ENCODE results near the gene AMZ2. TPM values are rescaled to one million over a fixed set of nuclear protein-coding genes. Genes with fewer than 3 reads are reported as not detected.
"Not testable (repeated sequence)": the region's sequence is repeated elsewhere in the genome, so short reads cannot be mapped to it uniquely, and the experiment has no call there.

The AMZ2 gene
- polyA plus RNA-seq, 3 donors from 2014 or later: 146 to 193 (median 169) TPM

GRCh38 chr17:68228817-68229570 lies 18.8 kb upstream of the AMZ2 start:
- H3K27me3 Mint-ChIP-seq (ENCODE audit: low read depth in 3 of 3): peaks cover 0 to 4% (median 2%) of the 10 kb centered on the region in 3 donors

GRCh38 chr17:68229619-68230018 lies 18.2 kb upstream of the AMZ2 start:
- DNase-seq: no peak
- Mint-ChIP-seq H3K27me3 (ENCODE audit: low read depth in 3 of 3) (peaks cover 0 to 6% (median 5%) of the 10 kb centered on the region in 3 donors), H3K9me3 (no peaks in the 10 kb centered on the region), H3K4me3 (no peak overlapping the region), H3K36me3 (peaks cover 4 to 26% (median 8%) of the 10 kb centered on the region in 3 donors), H3K4me1 (peaks cover 80 to 91% of the 10 kb centered on the region in 2 donors), H3K27ac (peak overlapping the region; percentile 82 to 100 (median 92))

More at GRCh38 chr17:68228817-68229570, 18.8 kb upstream of the AMZ2 start:
- Mint-ChIP-seq H3K4me1 (peaks cover 80 to 91% of the 10 kb centered on the region in 2 donors), H3K4me3 (no peak overlapping the region), H3K9me3 (no peaks in the 10 kb centered on the region), H3K27ac (peak overlapping the region; percentile 82 to 100 (median 92)), H3K36me3 (peaks cover 4 to 26% (median 8%) of the 10 kb centered on the region in 3 donors)
- no peak for DNase-seq

- Mint-ChIP-seq H3K4me1 (peaks cover 79 to 88% of the 10 kb centered on the region in 2 donors), H3K36me3 (peaks cover 4 to 22% (median 8%) of the 10 kb centered on the region in 3 donors), H3K27me3 (ENCODE audit: low read depth in 3 of 3) (peaks cover 8 to 12% (median 10%) of the 10 kb centered on the region in 3 donors), H3K27ac (peak overlapping the region in 4 of 6 donors; percentile 21 to 100 (median 68))
- H3K4me3 Mint-ChIP-seq, DNase-seq, H3K9me3 Mint-ChIP-seq: not testable (repeated sequence)
Observed at GRCh38 chr17:68231131-68231530, 16.7 kb upstream of the AMZ2 start.

GRCh38 chr17:68231541-68231940 lies 16.3 kb upstream of the AMZ2 start:
- H3K27me3 Mint-ChIP-seq (ENCODE audit: low read depth in 3 of 3): peaks cover 8 to 13% (median 10%) of the 10 kb centered on the region in 3 donors
- peaks cover 4 to 22% (median 8%) of the 10 kb centered on the region in 3 donors for H3K36me3 Mint-ChIP-seq
- H3K4me1 Mint-ChIP-seq: peaks cover 75 to 85% of the 10 kb centered on the region in 2 donors
- peak overlapping the region; percentile 39 to 100 (median 88) for H3K27ac Mint-ChIP-seq
- H3K4me3 Mint-ChIP-seq: no peak overlapping the region
- no peak for DNase-seq
- no peaks in the 10 kb centered on the region for H3K9me3 Mint-ChIP-seq

- H3K9me3 Mint-ChIP-seq, DNase-seq: not testable (repeated sequence)
- Mint-ChIP-seq H3K4me3 (peak overlapping the region in 4 of 5 donors; percentile 24 to 72 (median 56)), H3K27ac (peak overlapping the region; percentile 90 to 100 (median 96)), H3K4me1 (peaks cover 78 to 86% of the 10 kb centered on the region in 2 donors), H3K36me3 (peaks cover 4 to 18% (median 8%) of the 10 kb centered on the region in 3 donors), H3K27me3 (ENCODE audit: low read depth in 3 of 3) (peaks cover 18 to 25% (median 19%) of the 10 kb centered on the region in 3 donors)
Observed at GRCh38 chr17:68232741-68233140, 15.1 kb upstream of the AMZ2 start.

- H3K9me3 Mint-ChIP-seq, H3K36me3 Mint-ChIP-seq: not testable (repeated sequence)
- Mint-ChIP-seq H3K4me1 (peaks cover 78 to 86% of the 10 kb centered on the region in 2 donors), H3K27ac (peak overlapping the region; percentile 98 to 100 (median 99)), H3K27me3 (ENCODE audit: low read depth in 3 of 3) (peaks cover 17 to 27% (median 24%) of the 10 kb centered on the region in 3 donors), H3K4me3 (peak overlapping the region; percentile 79 to 86 (median 83))
- DNase-seq: peak; percentile 89 to 91 (median 90)
Observed at GRCh38 chr17:68234726-68235335, 13.0 kb upstream of the AMZ2 start.

GRCh38 chr17:68235336-68235791 lies 12.5 kb upstream of the AMZ2 start:
- Mint-ChIP-seq H3K4me3 (peak overlapping the region; percentile 79 to 86 (median 83)), H3K27ac (peak overlapping the region; percentile 98 to 100 (median 99)), H3K27me3 (ENCODE audit: low read depth in 3 of 3) (peaks cover 17 to 27% (median 24%) of the 10 kb centered on the region in 3 donors), H3K4me1 (peaks cover 79 to 86% of the 10 kb centered on the region in 2 donors)
- DNase-seq, H3K36me3 Mint-ChIP-seq, H3K9me3 Mint-ChIP-seq: not testable (repeated sequence)

- Mint-ChIP-seq H3K27me3 (ENCODE audit: low read depth in 3 of 3) (peaks cover 17 to 27% (median 24%) of the 10 kb centered on the region in 3 donors), H3K4me1 (peaks cover 81 to 89% of the 10 kb centered on the region in 2 donors), H3K27ac (peak overlapping the region; percentile 100), H3K4me3 (peak overlapping the region; percentile 83 to 91 (median 85))
- H3K9me3 Mint-ChIP-seq, H3K36me3 Mint-ChIP-seq: not testable (repeated sequence)
- peak; percentile 84 to 85 (median 84) for DNase-seq
Observed at GRCh38 chr17:68237369-68238163, 10.3 kb upstream of the AMZ2 start.

- H3K36me3 Mint-ChIP-seq: peaks cover 0 to 3% (median 0%) of the 10 kb centered on the region in 3 donors
- DNase-seq: peak in 1 of 3 donors; percentile 32
- peak overlapping the region; percentile 83 to 91 (median 85) for H3K4me3 Mint-ChIP-seq
- no peaks in the 10 kb centered on the region for H3K9me3 Mint-ChIP-seq
- H3K27me3 Mint-ChIP-seq (ENCODE audit: low read depth in 3 of 3): peaks cover 17 to 27% (median 24%) of the 10 kb centered on the region in 3 donors
- peak overlapping the region; percentile 100 for H3K27ac Mint-ChIP-seq
- peaks cover 73 to 82% of the 10 kb centered on the region in 2 donors for H3K4me1 Mint-ChIP-seq
Observed at GRCh38 chr17:68238164-68238870, 9.5 kb upstream of the AMZ2 start.

- Mint-ChIP-seq H3K4me3 (peak overlapping the region; percentile 83 to 91 (median 85)), H3K4me1 (peaks cover 71 to 81% of the 10 kb centered on the region in 2 donors), H3K36me3 (peaks cover 0 to 3% (median 0%) of the 10 kb centered on the region in 3 donors), H3K9me3 (no peaks in the 10 kb centered on the region), H3K27me3 (ENCODE audit: low read depth in 3 of 3) (peaks cover 19 to 27% (median 24%) of the 10 kb centered on the region in 3 donors), H3K27ac (peak overlapping the region; percentile 100)
- no peak for DNase-seq
Observed at GRCh38 chr17:68238871-68239253, 9.0 kb upstream of the AMZ2 start.

- H3K36me3 Mint-ChIP-seq: peaks cover 0 to 3% (median under 1%) of the 10 kb centered on the region in 3 donors
- peaks cover 16 to 23% (median 23%) of the 10 kb centered on the region in 3 donors for H3K27me3 Mint-ChIP-seq (ENCODE audit: low read depth in 3 of 3)
- peak overlapping the region; percentile 100 for H3K27ac Mint-ChIP-seq
- peak overlapping the region; percentile 21 to 91 (median 83) for H3K4me3 Mint-ChIP-seq
- H3K4me1 Mint-ChIP-seq: peaks cover 62 to 80% of the 10 kb centered on the region in 2 donors
- DNase-seq: no peak
- H3K9me3 Mint-ChIP-seq: no peaks in the 10 kb centered on the region
Observed at GRCh38 chr17:68239632-68240366, 8.0 kb upstream of the AMZ2 start.
